TTC549 (cell line): Measurements from ENCODE around the gene FBLN1.
"Not testable (repeated sequence)": the region's sequence is repeated elsewhere in the genome, so short reads cannot be mapped to it uniquely, and the experiment has no call there.

ENCODE experiments used
- FAIRE-seq: peaks from 2 replicates; lab custom pipeline; 2012; peaks lifted over from hg19 to GRCh38; lab: Jason Lieb, UNC

FBLN1 gene

DNA sequence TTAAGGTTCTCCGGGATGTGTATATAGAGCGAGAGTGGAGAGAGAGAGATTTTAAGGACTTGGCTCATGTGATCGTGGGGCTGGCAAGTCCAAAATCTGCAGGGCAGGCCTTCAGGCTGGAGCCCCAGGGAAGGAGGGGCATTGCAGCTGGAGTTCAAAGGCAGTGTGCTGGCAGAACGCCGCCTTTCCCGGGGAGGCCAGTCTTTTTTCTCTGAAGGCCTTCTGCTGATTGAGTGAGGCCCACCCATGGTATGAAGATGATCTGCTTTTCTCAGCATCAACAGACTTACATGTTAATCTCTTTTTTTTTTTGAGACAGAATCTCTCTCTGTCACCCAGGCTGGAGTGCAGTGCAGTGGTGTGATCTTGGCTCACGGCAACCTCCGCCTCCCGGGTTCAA is 25.4 kb downstream of the FBLN1 start:
- FAIRE-seq: no peak

DNA sequence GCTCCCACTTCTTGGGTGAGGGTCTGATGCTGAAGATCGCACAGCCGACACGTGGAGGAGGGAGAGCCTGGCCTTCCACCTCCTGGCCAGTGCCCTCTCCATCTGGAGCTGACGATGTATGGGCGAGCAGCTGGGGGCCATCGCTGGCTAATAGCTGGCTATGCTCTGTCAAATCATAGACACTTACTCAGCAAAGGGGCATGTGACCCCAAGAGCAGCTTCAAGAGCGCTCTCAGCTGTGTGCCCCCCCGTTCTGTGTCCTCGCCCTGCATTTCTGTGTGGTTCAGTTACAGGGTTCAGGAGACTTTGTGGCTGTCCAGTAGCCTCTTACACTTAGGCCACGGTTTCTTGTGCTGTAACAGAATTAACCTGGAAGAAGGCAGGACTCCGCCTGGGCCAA is 26.4 kb downstream of the FBLN1 start:
- no peak for FAIRE-seq

DNA sequence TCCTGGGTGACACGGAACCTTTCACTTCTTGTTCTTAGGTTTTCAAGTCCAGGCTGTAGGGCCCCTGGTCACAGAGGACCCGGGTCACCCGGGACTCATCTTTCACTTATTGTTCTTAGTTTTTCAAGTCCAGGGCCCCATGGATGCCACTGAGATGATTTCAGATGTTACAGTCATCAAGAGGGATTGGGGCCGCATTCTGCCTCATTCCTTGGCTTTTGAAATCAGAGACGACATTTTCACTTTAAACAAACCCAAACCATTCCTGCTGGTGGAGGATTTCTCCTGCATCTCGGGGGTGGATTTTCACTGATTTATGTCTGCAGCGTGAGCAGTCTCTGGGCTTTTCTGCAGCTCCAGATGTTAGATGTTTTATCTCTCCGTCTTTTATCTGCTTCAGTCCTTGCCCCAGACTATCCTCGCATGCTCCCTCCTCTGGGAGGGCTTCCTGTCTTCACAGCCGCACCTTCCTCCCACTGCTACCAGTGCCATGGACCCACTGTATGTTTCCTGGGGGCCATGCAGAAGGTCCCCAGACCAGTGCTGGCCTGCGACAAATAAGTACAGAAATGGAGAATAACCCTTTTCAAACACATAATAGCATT is 27.4 kb downstream of the FBLN1 start:
- FAIRE-seq: no peak

DNA sequence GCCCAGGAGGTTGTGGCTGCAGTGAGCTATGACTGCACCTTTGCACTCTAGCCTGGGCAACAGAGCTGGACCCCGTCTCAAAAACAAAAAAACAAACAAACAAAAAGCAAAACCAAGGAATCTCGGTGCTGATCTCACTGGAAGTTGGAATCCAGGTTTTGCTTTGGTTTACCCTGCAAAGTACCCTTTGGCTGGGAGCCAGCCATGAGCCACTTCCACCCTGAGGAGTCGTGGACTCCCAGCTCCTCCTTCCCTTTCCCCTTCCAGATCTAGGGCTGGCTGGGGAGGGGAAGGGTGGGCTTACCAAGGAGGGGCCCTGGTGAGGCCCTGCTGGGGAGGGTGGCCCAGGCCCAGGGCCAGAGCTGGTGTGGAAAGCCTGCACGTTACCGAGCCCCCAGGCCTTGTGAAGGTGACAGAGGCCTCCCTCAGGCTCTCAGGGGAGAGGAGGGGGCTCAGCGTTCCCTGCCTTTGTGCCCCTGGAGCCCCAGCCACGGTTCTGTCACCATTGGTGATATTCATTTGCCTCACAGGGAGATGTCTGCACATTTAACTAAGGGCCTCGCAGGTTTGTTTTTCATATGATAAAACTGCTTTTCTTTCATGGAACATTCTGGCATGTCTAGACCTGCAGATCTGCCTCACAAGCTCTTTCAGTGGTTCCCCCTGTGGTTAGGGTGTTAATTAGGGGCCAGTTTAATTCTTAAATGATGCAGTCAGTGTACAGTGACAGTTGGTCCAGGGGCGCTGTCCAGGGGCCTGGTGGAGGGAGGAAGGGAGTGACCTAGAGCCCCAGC is 29.0 kb downstream of the FBLN1 start:
- no peak for FAIRE-seq

DNA sequence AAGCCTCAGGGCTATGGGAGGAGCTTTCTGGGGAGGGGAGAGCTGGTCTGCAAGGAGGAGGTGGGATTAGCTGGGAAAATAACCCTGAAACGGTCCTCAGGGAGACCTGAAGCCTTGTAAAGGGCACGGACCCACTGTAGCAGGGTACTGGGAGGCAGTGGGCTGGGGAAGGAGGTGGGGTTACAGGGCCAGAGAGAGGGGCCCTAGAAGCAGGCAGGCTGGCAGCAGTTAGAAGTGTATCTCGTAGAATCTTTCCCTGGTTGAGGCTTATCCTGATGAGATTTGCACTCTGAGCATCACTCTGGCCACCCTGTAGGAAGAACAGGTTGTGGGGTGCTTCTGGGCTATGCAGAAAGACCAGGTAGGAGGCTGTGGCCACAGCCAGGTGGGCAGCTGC is 29.6 kb downstream of the FBLN1 start:
- FAIRE-seq: no peak

DNA sequence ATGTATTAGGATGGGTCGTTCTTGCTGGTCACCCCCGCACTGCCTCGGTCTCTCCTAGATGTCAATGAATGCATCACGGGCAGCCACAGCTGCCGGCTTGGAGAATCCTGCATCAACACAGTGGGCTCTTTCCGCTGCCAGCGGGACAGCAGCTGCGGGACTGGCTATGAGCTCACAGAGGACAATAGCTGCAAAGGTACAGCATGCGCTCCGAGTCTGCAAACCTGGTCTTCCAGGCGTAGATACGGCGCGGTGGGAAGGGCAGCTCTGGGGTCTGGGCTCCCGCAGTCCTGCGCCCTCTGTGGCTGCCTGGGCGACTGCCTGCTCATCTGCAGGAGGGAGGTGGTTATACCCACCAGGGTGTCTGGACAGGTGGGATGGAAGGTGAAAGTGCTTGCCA is 31.0 kb downstream of the FBLN1 start:
- no peak for FAIRE-seq

DNA sequence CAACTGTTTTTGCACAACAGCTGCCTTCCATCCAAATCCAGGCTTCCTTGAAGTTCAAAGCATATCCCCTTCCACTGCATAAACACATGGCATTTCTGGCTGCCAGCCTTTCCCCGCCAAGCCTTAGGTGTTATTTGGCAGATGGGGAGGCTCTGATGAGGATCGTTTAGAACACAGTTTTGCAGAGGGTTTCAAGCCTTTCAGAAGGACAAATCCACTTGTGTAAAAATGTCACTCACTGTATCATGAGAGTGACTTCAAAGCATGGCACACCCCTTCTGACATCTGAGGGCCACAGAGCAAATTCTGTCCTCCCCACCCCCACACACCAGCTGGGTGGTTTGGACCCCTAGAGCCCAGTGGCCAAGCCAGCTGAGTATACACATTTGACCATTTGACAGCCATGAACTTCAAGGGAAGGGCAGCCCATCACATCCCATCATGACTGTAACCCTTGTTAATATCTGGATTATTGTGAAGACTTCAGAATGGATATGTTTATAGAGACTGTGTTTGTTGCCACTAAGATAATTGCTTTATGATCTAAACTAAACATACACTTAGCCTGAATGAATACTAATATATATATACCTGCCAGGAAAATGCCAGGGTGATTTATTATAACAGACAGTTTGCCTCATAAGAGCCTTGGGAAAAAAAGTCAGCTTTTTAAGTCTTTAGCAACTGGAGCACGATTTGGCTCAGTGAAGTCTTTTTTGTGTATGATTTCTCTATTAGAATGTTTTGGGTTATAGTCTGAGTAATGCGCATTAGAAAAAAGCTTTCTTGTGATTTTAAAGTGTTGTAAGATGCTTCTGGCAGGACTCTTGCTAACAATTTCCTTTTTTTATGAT is 31.9 kb downstream of the FBLN1 start:
- FAIRE-seq: no peak

DNA sequence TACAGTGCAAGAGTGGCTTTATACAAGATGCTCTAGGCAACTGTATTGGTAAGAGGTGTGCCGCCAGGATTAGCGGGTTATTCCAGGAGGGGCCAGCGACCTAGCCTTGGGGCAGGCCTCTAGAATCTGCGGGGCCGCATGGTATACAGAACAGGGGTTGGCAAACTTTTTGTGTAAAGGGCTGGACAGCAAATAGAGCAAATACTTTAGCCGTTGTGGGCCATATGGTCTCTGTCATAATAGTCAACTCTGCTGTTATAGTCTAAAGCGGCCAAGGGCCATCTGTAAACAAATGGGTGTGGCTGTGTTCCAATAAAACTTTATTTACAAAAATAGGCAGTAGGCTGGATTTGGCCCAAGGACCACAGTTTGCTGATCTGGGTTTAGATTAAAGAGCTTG is 32.6 kb downstream of the FBLN1 start:
- FAIRE-seq: no peak

DNA sequence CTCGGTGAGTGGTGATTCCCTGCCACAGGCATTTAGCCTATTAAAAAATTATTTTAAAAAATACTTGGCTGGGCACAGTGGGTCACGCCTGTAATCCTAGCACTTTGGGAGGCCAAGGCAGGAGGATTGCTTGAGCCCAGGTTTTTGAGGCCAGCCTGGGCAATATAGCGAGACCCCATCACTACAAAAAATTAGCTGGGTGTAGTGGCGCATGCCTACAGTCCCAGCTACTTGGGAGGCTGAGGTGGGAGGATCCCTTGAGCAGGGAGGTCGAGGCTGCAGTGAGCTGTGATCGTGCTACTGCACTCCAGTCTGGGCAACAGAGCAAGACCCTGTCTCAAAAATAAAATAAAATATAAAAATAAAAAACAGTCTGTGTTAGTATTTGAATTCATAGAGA is 33.2 kb downstream of the FBLN1 start:
- FAIRE-seq: not testable (repeated sequence)

DNA sequence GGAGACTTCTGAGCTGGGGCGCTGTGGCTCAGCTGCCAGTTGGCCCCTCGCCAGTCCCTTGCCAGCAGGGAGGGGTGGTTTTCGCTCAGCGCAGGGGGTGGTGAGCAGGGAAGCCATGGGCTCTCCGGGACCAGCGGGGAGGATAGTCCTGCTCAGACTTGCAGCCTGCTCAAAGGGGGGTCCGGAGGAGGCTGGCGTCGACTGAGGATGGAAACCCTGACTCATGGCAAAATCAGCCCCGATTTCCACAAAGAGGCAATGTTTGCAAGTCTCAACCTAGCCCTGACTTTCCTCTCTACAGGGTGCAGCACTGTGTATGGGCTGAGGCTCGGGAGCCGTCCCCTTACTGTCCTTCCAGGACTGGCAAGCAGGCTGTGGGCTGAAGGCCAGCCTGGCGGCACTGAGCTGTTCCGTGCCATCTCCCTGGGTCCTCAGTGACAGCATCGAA is 35.1 kb downstream of the FBLN1 start:
- no peak for FAIRE-seq

DNA sequence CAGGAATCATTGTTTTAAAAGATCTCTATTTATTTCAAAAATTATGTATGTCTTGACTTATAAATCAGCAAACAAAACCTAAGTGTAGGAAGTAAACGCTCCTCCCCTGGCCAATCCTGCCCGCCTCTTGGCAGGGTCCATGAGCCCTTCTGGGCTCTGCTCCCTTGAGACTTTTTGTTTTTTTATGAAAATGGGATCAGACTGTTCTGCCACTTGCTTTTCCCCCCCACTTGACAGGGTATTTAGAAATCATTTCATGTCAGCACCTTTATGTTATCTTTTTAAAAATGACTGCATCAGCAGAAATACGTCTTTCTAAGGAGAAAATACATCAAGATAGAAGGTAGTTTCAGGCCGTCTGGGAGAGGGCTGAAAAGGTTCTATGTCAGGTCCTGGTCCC is 35.6 kb downstream of the FBLN1 start:
- FAIRE-seq: no peak

DNA sequence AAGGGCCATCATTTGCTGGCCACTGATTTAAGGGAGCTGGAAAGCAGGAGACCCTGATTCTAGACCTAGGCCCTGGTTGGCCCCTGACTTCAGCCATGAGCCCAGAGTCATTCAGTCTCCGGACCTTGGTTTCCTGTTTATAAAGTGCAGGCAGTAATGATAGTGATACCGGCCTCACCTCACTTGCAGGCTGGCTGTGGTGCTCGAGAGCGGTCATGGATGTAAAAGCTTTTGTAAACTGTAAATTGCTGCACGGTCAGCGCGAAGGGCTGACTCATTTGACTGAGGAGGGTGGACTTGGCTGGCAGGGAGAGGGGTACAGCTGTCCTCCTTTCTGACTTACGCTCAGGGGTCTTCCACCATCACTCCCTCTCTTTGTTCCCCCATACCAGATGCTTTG is 37.4 kb downstream of the FBLN1 start:
- no peak for FAIRE-seq

DNA sequence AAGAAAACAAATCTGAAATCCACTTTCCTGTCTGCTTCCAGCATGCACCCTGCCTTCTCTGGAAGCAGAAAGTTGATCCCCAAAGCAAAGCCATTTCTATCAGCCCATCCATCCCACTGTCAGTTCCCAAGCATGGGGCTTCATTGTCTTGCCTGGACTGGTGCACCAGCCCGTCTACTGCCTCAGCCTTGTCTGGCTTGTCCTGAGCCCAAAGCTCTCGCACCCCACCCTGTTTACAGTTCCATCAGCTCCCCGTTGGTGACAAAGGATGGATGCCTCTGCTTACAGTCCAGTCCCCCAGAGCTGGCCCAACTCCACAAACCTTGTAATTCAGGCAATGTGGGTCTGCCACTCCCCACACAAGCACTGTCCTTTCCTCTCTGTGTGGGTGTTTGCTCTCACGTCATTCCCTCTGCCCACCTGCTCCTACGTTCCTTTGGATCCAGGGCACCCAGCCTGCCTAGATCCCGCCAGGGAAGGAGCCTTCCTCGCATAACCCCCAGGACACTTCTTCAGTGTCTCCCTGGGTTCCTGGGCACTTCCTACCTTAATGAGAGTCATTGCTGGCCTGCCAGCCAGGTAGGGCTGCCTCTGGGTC is 38.8 kb downstream of the FBLN1 start:
- no peak for FAIRE-seq

DNA sequence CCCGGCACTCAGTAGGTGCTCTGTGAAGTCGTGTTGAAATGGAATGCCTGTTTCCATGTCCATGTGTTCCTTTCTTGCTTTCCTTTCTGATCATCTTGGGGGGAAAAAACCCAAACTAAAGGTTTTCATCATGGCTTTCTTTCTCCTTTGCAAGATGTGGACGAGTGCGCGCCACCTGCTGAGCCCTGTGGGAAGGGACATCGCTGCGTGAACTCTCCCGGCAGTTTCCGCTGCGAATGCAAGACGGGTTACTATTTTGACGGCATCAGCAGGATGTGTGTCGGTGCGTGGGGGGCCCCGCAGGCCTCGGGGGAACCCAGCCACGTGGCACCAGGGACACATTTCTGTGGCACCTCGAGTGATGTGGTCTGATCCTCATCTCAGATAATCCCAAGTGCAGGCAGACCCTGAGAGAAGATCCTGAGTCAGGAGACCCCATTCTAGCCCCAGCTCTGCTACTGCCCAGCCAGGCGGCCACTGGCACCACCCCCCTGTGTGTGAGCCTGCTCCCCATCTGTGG is 39.4 kb downstream of the FBLN1 start:
- FAIRE-seq: no peak

DNA sequence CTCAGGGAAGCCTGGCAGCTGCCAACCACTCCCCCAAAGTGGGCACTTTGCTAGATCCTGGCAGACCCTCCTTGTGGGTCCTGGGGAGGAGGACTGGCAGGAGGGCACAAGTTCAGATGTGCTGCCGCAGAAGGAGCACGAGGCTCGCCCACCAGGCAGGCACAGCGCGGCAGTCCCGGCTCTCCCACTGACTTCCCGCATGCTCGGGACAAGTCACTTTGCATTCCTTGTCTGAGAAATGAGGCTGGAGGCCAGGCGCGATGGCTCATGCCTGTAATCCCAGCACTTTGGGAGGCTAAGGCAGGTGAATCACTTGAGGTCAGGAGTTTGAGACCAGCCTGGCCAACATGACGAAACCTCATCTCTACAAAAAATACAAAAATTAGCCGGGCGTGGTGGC is 40.1 kb downstream of the FBLN1 start:
- not testable (repeated sequence) for FAIRE-seq

DNA sequence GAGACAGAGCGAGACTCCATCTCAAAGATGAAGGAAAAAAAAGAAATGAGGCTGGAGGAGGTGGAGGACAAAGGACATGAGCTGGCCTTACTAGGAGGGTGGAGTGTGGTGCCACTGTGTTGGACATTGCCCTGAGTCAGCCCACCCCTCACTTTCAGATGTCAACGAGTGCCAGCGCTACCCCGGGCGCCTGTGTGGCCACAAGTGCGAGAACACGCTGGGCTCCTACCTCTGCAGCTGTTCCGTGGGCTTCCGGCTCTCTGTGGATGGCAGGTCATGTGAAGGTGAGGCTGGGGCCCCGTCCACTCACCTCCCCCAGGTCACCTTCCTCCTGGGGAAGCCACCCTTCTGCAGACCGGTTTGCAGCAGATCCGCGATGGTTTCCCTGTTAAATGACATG is 40.6 kb downstream of the FBLN1 start:
- FAIRE-seq: no peak

DNA sequence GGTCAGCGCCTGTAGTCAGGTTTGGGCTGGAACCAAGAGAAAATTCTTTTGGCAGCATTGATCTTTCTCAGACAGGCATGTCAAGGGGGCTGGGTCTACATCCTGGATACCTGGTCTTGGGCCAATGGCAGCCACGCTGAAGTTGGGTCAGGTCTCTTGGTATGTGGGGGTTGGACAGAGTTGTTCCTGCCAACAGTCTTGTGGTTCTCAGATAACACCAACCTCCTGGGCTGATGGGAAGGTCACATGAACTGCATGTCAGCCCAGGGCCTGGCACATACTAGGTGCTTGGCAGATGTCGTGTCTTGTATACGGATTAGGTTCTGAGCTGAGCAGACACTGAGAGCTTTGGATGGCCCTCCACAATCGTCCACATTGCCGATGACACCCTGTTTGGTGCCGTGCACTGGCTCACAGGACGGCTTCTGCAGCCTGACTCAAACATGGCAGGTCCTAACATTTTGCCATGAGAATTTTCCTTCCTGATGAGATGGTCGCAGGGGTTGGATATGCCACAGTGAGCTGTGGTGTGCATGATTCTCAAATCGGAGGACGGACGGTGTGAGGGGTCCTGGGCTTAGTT is 42.0 kb downstream of the FBLN1 start:
- no peak for FAIRE-seq

DNA sequence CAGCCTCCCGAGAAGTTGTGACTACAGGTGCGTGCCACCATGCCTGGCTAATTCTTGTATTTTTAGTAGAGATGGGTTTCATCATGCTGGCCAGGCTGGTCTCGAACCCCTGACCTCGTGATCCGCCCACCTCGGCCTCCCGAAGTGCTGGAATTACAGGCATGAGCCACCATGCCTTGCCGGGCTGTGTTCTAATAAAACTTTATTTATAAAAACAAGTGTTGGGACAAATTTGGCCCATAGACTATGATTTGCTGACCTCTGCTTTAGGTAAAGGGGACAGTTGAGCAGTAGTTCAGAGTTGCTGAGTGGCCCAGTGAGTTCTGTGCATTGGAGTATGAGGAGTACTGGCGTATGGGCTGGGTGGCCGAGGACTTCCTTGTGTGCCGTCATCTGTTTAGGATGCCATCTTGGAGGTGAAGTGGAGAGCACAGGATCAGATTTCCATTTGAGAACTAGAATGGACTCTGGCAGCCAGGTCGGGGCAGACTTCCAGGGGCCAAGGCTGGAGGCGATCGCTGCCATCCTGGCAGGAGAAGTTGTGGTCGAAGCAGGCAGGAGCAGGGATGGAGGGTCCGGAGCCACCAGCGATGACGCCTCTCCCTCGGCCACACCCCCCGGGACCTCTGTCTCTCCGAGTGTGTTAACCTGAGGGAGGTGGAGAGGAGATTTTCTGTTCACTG is 43.8 kb downstream of the FBLN1 start:
- no peak for FAIRE-seq

DNA sequence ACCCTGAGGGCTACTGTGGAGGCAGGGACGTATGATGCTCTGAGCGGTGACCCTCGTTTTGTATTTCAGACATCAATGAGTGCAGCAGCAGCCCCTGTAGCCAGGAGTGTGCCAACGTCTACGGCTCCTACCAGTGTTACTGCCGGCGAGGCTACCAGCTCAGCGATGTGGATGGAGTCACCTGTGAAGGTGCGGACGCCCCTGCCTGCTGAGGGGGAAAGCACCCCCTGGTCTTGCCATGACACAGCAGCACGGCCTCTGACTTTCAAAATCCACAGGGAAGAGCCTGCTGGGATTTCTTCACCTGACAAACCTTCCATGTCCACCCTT is 44.3 kb downstream of the FBLN1 start:
- FAIRE-seq: no peak

DNA sequence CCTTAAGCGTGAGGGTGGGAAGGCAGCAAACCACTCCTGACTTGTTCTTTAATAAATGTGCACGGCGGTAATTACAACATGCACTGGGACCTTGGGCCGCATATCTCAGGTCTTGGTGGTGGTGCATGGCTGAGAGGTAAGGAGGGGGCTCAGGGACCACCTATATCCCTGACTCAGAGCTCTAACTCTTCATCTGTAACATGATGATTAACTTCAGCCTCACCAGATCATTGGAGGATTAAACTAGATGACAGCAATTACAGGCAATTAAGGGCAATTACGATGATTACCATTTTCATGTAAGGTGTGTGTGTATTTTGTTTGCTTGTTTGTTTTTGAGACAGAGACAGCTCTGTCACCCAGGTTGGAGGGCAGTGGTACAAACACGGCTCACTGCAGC is 45.0 kb downstream of the FBLN1 start:
- FAIRE-seq: no peak

DNA sequence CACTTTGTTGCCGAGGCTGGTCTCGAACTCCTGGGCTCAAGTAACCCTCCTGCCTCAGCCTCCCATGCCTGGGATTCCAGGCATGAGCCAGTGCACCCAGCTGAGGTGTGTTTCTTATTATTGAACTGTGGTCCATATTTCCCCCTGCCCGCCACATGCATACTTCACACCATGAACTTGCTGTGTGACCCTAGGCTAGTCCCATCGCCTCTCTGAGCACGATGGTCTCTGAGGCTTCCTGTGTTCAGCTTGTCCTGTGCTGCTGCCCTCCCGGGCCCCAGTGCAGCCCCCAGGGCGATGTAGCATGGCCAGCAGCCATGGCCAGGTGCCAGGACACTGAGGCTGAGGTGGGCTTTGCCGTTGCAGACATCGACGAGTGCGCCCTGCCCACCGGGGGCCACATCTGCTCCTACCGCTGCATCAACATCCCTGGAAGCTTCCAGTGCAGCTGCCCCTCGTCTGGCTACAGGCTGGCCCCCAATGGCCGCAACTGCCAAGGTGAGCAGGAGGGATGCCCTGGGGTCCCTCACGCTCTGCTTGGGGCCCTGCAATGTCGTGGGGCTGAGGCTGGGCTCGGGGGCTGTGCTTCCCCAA is 45.7 kb downstream of the FBLN1 start:
- FAIRE-seq: no peak
